Endothelial cell of umbilical vein (primary cell): ENCODE measurements around the gene ZNF248. TPM values are rescaled to one million over a fixed set of nuclear protein-coding genes. Genes with fewer than 3 reads are reported as not detected.

Experiments
- BruUV-seq: library from RNA; stranded (reverse); fragments of 400-500 nt; replicated peaks from 2 replicates; lab custom pipeline; 2021; lab: Mats Ljungman, UMichigan
- CTCF ChIA-PET: fragments of 300-600, 350-600 bp; sonication (Branson Sonifier 250); formaldehyde crosslinking; loops from one replicate; lab custom pipeline; 2021; ENCODE audit warnings: antibody characterized with exemption, inconsistent platforms; lab: Charles Lee
- POLR2A ChIA-PET: fragments of 300-600, 350-600 bp; sonication (Branson Sonifier 250); formaldehyde crosslinking; loops from one replicate; lab custom pipeline; 2021; ENCODE audit warnings: antibody characterized with exemption, inconsistent platforms; lab: Charles Lee
- DNase-seq: peaks from one replicate; pipeline ENCODE4 v3.0.0-alpha.2; 2011; ENCODE audit warnings: low read depth, low spot score
- FAIRE-seq: peaks from 2 replicates; lab custom pipeline; 2011; peaks lifted over from hg19 to GRCh38; lab: Jason Lieb, UNC
- H2AFZ ChIP-seq: 2 replicates; pipeline ENCODE4 v1.6.0; 2012; ENCODE audit warnings: low read depth, low read length, control low read depth, inconsistent platforms
- H3K27ac ChIP-seq: 2 replicates; pipeline ENCODE4 v1.5.1; 2011; ENCODE audit warnings: low read depth, mild to moderate bottlenecking, control low read depth, low read length, moderate library complexity; ENCODE audit not compliant: insufficient read depth
- H3K27me3 ChIP-seq, 2 experiments: 2 replicates each; pipeline versions ENCODE4 v1.6.0 to v1.6.1; 2011; ENCODE audit warnings: low read length in 2 of 2, mixed read lengths in 1 of 2; ENCODE audit not compliant: control insufficient read depth in 2 of 2, insufficient read depth in 2 of 2
- H3K36me3 ChIP-seq, 2 experiments: 2 replicates in 1 of 2; 3 replicates in 1 of 2; pipeline ENCODE4 v1.5.1; 2011; ENCODE audit warnings: low read length in 2 of 2, mild to moderate bottlenecking in 1 of 2, moderate library complexity in 1 of 2; ENCODE audit not compliant: control insufficient read depth in 2 of 2, insufficient read depth in 2 of 2; ENCODE audit errors: extremely low read depth in 1 of 2
- H3K4me1 ChIP-seq: 3 replicates; pipeline ENCODE4 v1.5.1; 2011; ENCODE audit warnings: mild to moderate bottlenecking, low read length; ENCODE audit not compliant: control insufficient read depth, insufficient read depth; ENCODE audit errors: extremely low read depth
- H3K4me2 ChIP-seq: 2 replicates; pipeline ENCODE4 v1.6.1; 2011; ENCODE audit warnings: low read length, control low read depth, mixed read lengths; ENCODE audit not compliant: insufficient read depth
- H3K4me3 ChIP-seq, 3 experiments: fragments of 200-600 bp in 1 of 3; sonication (generic), shearing (Covaris generic) in 1 of 3; replicated peaks in 1 of 3; 2 replicates each; pipeline ENCODE4 v1.5.1; 2011 to 2016; ENCODE audit warnings: control low read depth in 3 of 3, low read length in 3 of 3, mild to moderate bottlenecking in 2 of 3, inconsistent platforms in 1 of 3, low read depth in 1 of 3, moderate library complexity in 1 of 3; ENCODE audit not compliant: insufficient read depth in 1 of 3
- H3K79me2 ChIP-seq: 2 replicates; pipeline ENCODE4 v1.6.0; 2012; ENCODE audit warnings: low read length, inconsistent platforms; ENCODE audit not compliant: control insufficient read depth, insufficient read depth
- H3K9ac ChIP-seq: replicated peaks from 2 replicates; pipeline ENCODE3; 2011; ENCODE audit warnings: low read length, control low read depth; ENCODE audit not compliant: insufficient read depth; ENCODE audit errors: extremely low read depth
- H3K9me1 ChIP-seq: replicated peaks from 3 replicates; pipeline ENCODE4 v1.6.0; 2011; ENCODE audit warnings: mild to moderate bottlenecking, low read length; ENCODE audit not compliant: control insufficient read depth, insufficient read depth; ENCODE audit errors: extremely low read depth
- H3K9me3 ChIP-seq: replicated peaks from 2 replicates; pipeline ENCODE4 v1.5.1; 2012; ENCODE audit warnings: low read length, inconsistent platforms; ENCODE audit not compliant: control insufficient read depth, insufficient read depth
- H4K20me1 ChIP-seq: replicated peaks from 2 replicates; pipeline ENCODE3; 2011; ENCODE audit warnings: mild to moderate bottlenecking, low read length; ENCODE audit not compliant: control insufficient read depth, insufficient read depth; ENCODE audit errors: extremely low read depth
- CTCF ChIP-seq, 2 donors: IDR thresholded peaks; 1 replicate in 1 of 2; 2 replicates in 1 of 2; pipeline ENCODE4 v1.5.1; 2011; ENCODE audit warnings: low read length in 2 of 2, mild to moderate bottlenecking in 2 of 2, moderate library complexity in 2 of 2, control low read depth in 1 of 2, inconsistent platforms in 1 of 2, low read depth in 1 of 2; ENCODE audit not compliant: insufficient read depth in 1 of 2; ENCODE audit errors: extremely low read depth in 1 of 2
- EZH2 ChIP-seq: IDR thresholded peaks from 2 replicates; pipeline ENCODE4 v1.6.1; 2012; ENCODE audit warnings: borderline replicate concordance, low read depth, mild to moderate bottlenecking, moderate library complexity, low read length, inconsistent platforms; ENCODE audit not compliant: severe bottlenecking
- FOS ChIP-seq: IDR thresholded peaks from 2 replicates; pipeline ENCODE4 v1.6.1; 2011; ENCODE audit warnings: mild to moderate bottlenecking, low read length, moderate library complexity, borderline replicate concordance; ENCODE audit not compliant: insufficient read depth
- GATA2 ChIP-seq: IDR thresholded peaks from 2 replicates; pipeline ENCODE4 v1.7.0; 2011; ENCODE audit warnings: low read depth, mild to moderate bottlenecking, moderate library complexity, mixed read lengths, low read length; ENCODE audit not compliant: insufficient read length, insufficient read depth
- JUN ChIP-seq: IDR thresholded peaks from 2 replicates; pipeline ENCODE4 v1.6.1; 2011; ENCODE audit warnings: borderline replicate concordance, low read depth; ENCODE audit not compliant: insufficient read length, insufficient read depth
- MAX ChIP-seq: IDR thresholded peaks from 2 replicates; pipeline ENCODE4 v1.6.1; 2011; ENCODE audit not compliant: insufficient read depth, insufficient read length
- MYC ChIP-seq: IDR thresholded peaks from one replicate; pipeline ENCODE4 v1.6.1; 2011; ENCODE audit warnings: mild to moderate bottlenecking, low read depth, low read length
- POLR2A ChIP-seq: IDR thresholded peaks from 2 replicates; pipeline ENCODE4 v1.6.1; 2012; ENCODE audit warnings: low read depth, mild to moderate bottlenecking, control low read depth, low read length
- POLR2AphosphoS5 ChIP-seq: IDR thresholded peaks from 2 replicates; pipeline ENCODE4 v1.6.1; 2012; ENCODE audit warnings: low read depth, mild to moderate bottlenecking, control low read depth, low read length, moderate library complexity; ENCODE audit not compliant: insufficient read depth
- dilution Hi-C: fragments of 300-500 bp; cut with MboI; formaldehyde crosslinking; loops from one replicate; pipeline ENCODE4 v1.15.0; 2019; ENCODE audit warnings: low sequenced_read_pairs; ENCODE audit not compliant: extremely low pct_ligation_motif_present
- intact Hi-C: fragments of 100-400 bp; cut with micrococcal nuclease; formaldehyde crosslinking; loops from one replicate; pipeline ENCODE4 v1.10.0; 2022
- polyA plus RNA-seq, 4 experiments: library from polyadenylated mRNA; depleted of rRNA in 3 of 4; stranded (reverse) in 3 of 4; unstranded in 1 of 4; fragments of >200 nt; gene quantifications; 2 replicates each; pipeline versions ENCODE4 v1.2.1 to v1.2.3, GENCODE V29; 2011 to 2012; ENCODE audit warnings: missing spikeins in 1 of 4
- total RNA-seq: library from RNA; stranded (reverse); gene quantifications from 2 replicates; pipeline ENCODE4 v1.2.3, GENCODE V29; 2021

The ZNF248 gene
- total and polyA plus RNA-seq, 2 donors (not counting 3 experiments of a cell fraction or from before 2014, with no cell fraction given) = 4.3 to 6.5 TPM

- no peak overlapping the region for H3K27ac ChIP-seq
- intact Hi-C loops (no loop called here), dilution Hi-C loops (no loop called here)
- H3K4me3 ChIP-seq = no peak overlapping the region
- TF ChIP-seq FOS = no peak
- no peak for TF ChIP-seq EZH2
- no peak for TF ChIP-seq POLR2AphosphoS5
- TF ChIP-seq POLR2A = no peak
- no peak for TF ChIP-seq CTCF (IDR thresholded peaks at IDR 0.05; ENCODE audit: extremely low read depth in 1 of 2, insufficient read depth in 1 of 2, low read depth in 1 of 2, low read length in 2 of 2)
- TF ChIP-seq MAX = no peak
- no peak for TF ChIP-seq MYC
- no peak for TF ChIP-seq GATA2
- TF ChIP-seq JUN = no peak
- no TSS peak for BruUV-seq
- POLR2A ChIA-PET = no interaction called here
- no peak overlapping the region for H3K4me2 ChIP-seq
- FAIRE-seq (no peak), DNase-seq (no peak)
- no peaks in the 10 kb centered on the region for H4K20me1 ChIP-seq
- H3K9me3 ChIP-seq = no peaks in the 10 kb centered on the region
- H3K36me3 ChIP-seq = no peaks in the 10 kb centered on the region
- H3K79me2 ChIP-seq = no peaks in the 10 kb centered on the region
- no peaks in the 10 kb centered on the region for H3K9me1 ChIP-seq
- no peaks in the 10 kb centered on the region for H3K4me1 ChIP-seq
- no peaks in the 10 kb centered on the region for H3K27me3 ChIP-seq
- H2AFZ ChIP-seq = no peak overlapping the region
- no peak overlapping the region for H3K9ac ChIP-seq
- CTCF ChIA-PET = no interaction called here
Observed at GRCh38 chr10:37865264-37865663, 7.9 kb upstream of the ZNF248 start.
